ENCODE data around the gene TMPRSS12.
"Not testable (repeated sequence)": the region's sequence is repeated elsewhere in the genome, so short reads cannot be mapped to it uniquely, and the experiment has no call there.

- TF ChIP-seq POLR2A, POLR2AphosphoS5, TAF1, SPI1 (IDR thresholded peaks at IDR 0.05; ENCODE audit: low read depth, low read length): not testable (repeated sequence)
Observed at GRCh38 chr12:50855679-50856078, 13.0 kb downstream of the TMPRSS12 start.
